GM18526 (cell line): Measurements from ENCODE around the gene RAB33B.

ENCODE experiments used
- POLR2A ChIP-seq: IDR thresholded peaks from 3 replicates; pipeline ENCODE4 v1.6.1; 2011; ENCODE audit not compliant: insufficient read length; ENCODE audit errors: extremely low read depth

The RAB33B gene

GRCh38 chr4:139458999-139459398 lies 5.1 kb downstream of the RAB33B start:
- TF ChIP-seq POLR2A = no peak

GRCh38 chr4:139460565-139460964 lies 6.6 kb downstream of the RAB33B start:
- no peak for TF ChIP-seq POLR2A

GRCh38 chr4:139461022-139461628 lies 7.2 kb downstream of the RAB33B start:
- TF ChIP-seq POLR2A = no peak

- TF ChIP-seq POLR2A = no peak
These were observed 12.0 kb downstream of the RAB33B start for GRCh38 chr4:139465922-139466321.

GRCh38 chr4:139469216-139469615 lies 15.3 kb downstream of the RAB33B start:
- no peak for TF ChIP-seq POLR2A

GRCh38 chr4:139469869-139470268 lies 15.9 kb downstream of the RAB33B start:
- TF ChIP-seq POLR2A = no peak

- no peak for TF ChIP-seq POLR2A
These were observed 16.4 kb downstream of the RAB33B start for GRCh38 chr4:139470295-139470694.

- no peak for TF ChIP-seq POLR2A
These were observed 17.2 kb downstream of the RAB33B start for GRCh38 chr4:139470997-139471665.

GRCh38 chr4:139472852-139473251 lies 18.9 kb downstream of the RAB33B start:
- TF ChIP-seq POLR2A = no peak

- no peak for TF ChIP-seq POLR2A
These were observed 22.4 kb downstream of the RAB33B start for GRCh38 chr4:139476363-139476762.

- TF ChIP-seq POLR2A = no peak
These were observed 27.5 kb downstream of the RAB33B start for GRCh38 chr4:139481465-139481864.

- TF ChIP-seq POLR2A = no peak
These were observed 29.1 kb downstream of the RAB33B start for GRCh38 chr4:139483000-139483399.

GRCh38 chr4:139484783-139485311 lies 30.9 kb downstream of the RAB33B start:
- TF ChIP-seq POLR2A = no peak

GRCh38 chr4:139488442-139488841 lies 34.5 kb downstream of the RAB33B start:
- TF ChIP-seq POLR2A = no peak

GRCh38 chr4:139489638-139490037 lies 35.7 kb downstream of the RAB33B start:
- no peak for TF ChIP-seq POLR2A

GRCh38 chr4:139492429-139492828 lies 38.5 kb downstream of the RAB33B start:
- no peak for TF ChIP-seq POLR2A

- no peak for TF ChIP-seq POLR2A
These were observed 39.3 kb downstream of the RAB33B start for GRCh38 chr4:139493176-139493575.
